Skin epidermis (tissue), 12 donors: ENCODE measurements around the gene RGS13.
"Not testable (repeated sequence)": the region's sequence is repeated elsewhere in the genome, so short reads cannot be mapped to it uniquely, and the experiment has no call there.

Experiments
- H3K27ac ChIP-seq, 21 experiments: fragments of 200-600 bp; sonication (generic) in 11 of 21; one replicate each; pipeline ENCODE4 v1.5.0; 2020; ENCODE audit warnings: mild to moderate bottlenecking in 3 of 21, inconsistent platforms in 2 of 21, moderate library complexity in 2 of 21
- H3K4me3 ChIP-seq, 7 experiments: fragments of 200-600 bp; sonication (generic) in 2 of 7; one replicate each; pipeline ENCODE4 v1.5.0; 2020; ENCODE audit warnings: inconsistent platforms in 2 of 7, mild to moderate bottlenecking in 2 of 7, moderate library complexity in 1 of 7

Gene RGS13

GRCh38 chr1:192660613-192661012 is 24.7 kb downstream of the RGS13 start:
- no peak overlapping the region for H3K27ac ChIP-seq
- H3K4me3 ChIP-seq, result no peak overlapping the region

- Histone ChIP-seq H3K27ac (no peak overlapping the region), H3K4me3 (no peak overlapping the region)
These were observed 32.5 kb downstream of the RGS13 start for GRCh38 chr1:192668409-192668983.

- no peak overlapping the region for H3K4me3 ChIP-seq
- H3K27ac ChIP-seq, result no peak overlapping the region
These were observed 33.2 kb downstream of the RGS13 start for GRCh38 chr1:192669174-192669573.

GRCh38 chr1:192675716-192676115 is 39.8 kb downstream of the RGS13 start:
- no peak overlapping the region for H3K27ac ChIP-seq
- no peak overlapping the region for H3K4me3 ChIP-seq

GRCh38 chr1:192678099-192678498 is 42.2 kb downstream of the RGS13 start:
- Histone ChIP-seq H3K27ac (no peak overlapping the region), H3K4me3 (no peak overlapping the region)

GRCh38 chr1:192682335-192682734 is 46.4 kb downstream of the RGS13 start:
- no peak overlapping the region for H3K27ac ChIP-seq
- no peak overlapping the region for H3K4me3 ChIP-seq

GRCh38 chr1:192683081-192683480 is 47.1 kb downstream of the RGS13 start:
- not testable (repeated sequence) for H3K4me3 ChIP-seq, H3K27ac ChIP-seq

GRCh38 chr1:192689459-192689858 is 53.5 kb downstream of the RGS13 start:
- Histone ChIP-seq H3K4me3 (no peak overlapping the region), H3K27ac (no peak overlapping the region)

- no peak overlapping the region for H3K27ac ChIP-seq
- H3K4me3 ChIP-seq, result no peak overlapping the region
These were observed 55.1 kb downstream of the RGS13 start for GRCh38 chr1:192691041-192691440.

GRCh38 chr1:192696082-192696481 is 60.1 kb downstream of the RGS13 start:
- Histone ChIP-seq H3K27ac (no peak overlapping the region), H3K4me3 (no peak overlapping the region)

- no peak overlapping the region for H3K4me3 ChIP-seq
- H3K27ac ChIP-seq, result no peak overlapping the region
These were observed 61.8 kb downstream of the RGS13 start for GRCh38 chr1:192697771-192698170.

GRCh38 chr1:192698731-192699130 is 62.8 kb downstream of the RGS13 start:
- H3K4me3 ChIP-seq, result no peak overlapping the region
- no peak overlapping the region for H3K27ac ChIP-seq

- H3K4me3 ChIP-seq, result no peak overlapping the region
- H3K27ac ChIP-seq, result no peak overlapping the region
These were observed 64.9 kb downstream of the RGS13 start for GRCh38 chr1:192700834-192701271.

GRCh38 chr1:192702212-192702902 is 66.4 kb downstream of the RGS13 start:
- Histone ChIP-seq H3K27ac (no peak overlapping the region), H3K4me3 (no peak overlapping the region)

GRCh38 chr1:192703283-192704206 is 67.6 kb downstream of the RGS13 start:
- H3K27ac ChIP-seq, result no peak overlapping the region
- H3K4me3 ChIP-seq, result no peak overlapping the region

GRCh38 chr1:192705510-192705909 is 69.6 kb downstream of the RGS13 start:
- H3K4me3 ChIP-seq, result no peak overlapping the region

GRCh38 chr1:192706936-192707335 is 71.0 kb downstream of the RGS13 start:
- Histone ChIP-seq H3K27ac (no peak overlapping the region), H3K4me3 (no peak overlapping the region)

More at GRCh38 chr1:192705510-192705909, 69.6 kb downstream of the RGS13 start:
- H3K27ac ChIP-seq, result no peak overlapping the region

GRCh38 chr1:192707978-192708547 is 72.1 kb downstream of the RGS13 start:
- H3K27ac ChIP-seq, result no peak overlapping the region
- H3K4me3 ChIP-seq, result no peak overlapping the region

GRCh38 chr1:192709544-192709943 is 73.6 kb downstream of the RGS13 start:
- Histone ChIP-seq H3K27ac (no peak overlapping the region), H3K4me3 (no peak overlapping the region)
